CD4-positive, alpha-beta T cell (primary cell): ENCODE measurements around the gene ZNF185. TPM values are rescaled to one million over a fixed set of nuclear protein-coding genes. Genes with fewer than 3 reads are reported as not detected.

Source experiments
- ATAC-seq: fragments of 200-7000 bp; cut with Tn5 transposase; one replicate; pipeline ENCODE4 v1.10.0; 2022; ENCODE audit warnings: mild to moderate bottlenecking; ENCODE audit not compliant: poor library complexity
- CTCF ChIA-PET: fragments of 350-600 bp; sonication (Branson Sonifier 250); formaldehyde crosslinking; loops from one replicate; lab custom pipeline; 2021; ENCODE audit warnings: antibody characterized with exemption, inconsistent platforms; lab: Charles Lee
- POLR2A ChIA-PET: fragments of 350-600 bp; sonication (Branson Sonifier 250); formaldehyde crosslinking; loops from one replicate; lab custom pipeline; 2021; ENCODE audit warnings: antibody characterized with exemption, inconsistent platforms; lab: Charles Lee
- DNase-seq, 14 experiments: peaks; one replicate each; pipeline ENCODE4 v3.0.0-alpha.2; 2013 to 2020; ENCODE audit warnings: mixed read lengths in 2 of 14
- H3K27ac ChIP-seq, 2 donors: one replicate each; pipeline versions ENCODE4 v1.5.1 to v1.7.0; 2013; ENCODE audit warnings: low read length in 2 of 2, low read depth in 1 of 2, mild to moderate bottlenecking in 1 of 2
- H3K27me3 ChIP-seq, 2 experiments: 1 replicate in 1 of 2; 2 replicates in 1 of 2; pipeline versions ENCODE4 v1.6.1 to v1.7.0; 2013; ENCODE audit warnings: low read length in 2 of 2, control low read depth in 1 of 2, mild to moderate bottlenecking in 1 of 2, moderate library complexity in 1 of 2; ENCODE audit not compliant: insufficient read depth in 2 of 2, control insufficient read depth in 1 of 2
- H3K36me3 ChIP-seq: one replicate; pipeline ENCODE4 v1.6.1; 2013; ENCODE audit warnings: low read length, control low read depth; ENCODE audit not compliant: insufficient read depth
- H3K4me1 ChIP-seq: one replicate; pipeline ENCODE4 v1.6.1; 2013; ENCODE audit warnings: low read length, control low read depth; ENCODE audit not compliant: insufficient read depth
- H3K4me3 ChIP-seq: one replicate; pipeline ENCODE4 v1.5.1; 2013; ENCODE audit warnings: mild to moderate bottlenecking, low read length, moderate library complexity
- H3K9me3 ChIP-seq, 2 experiments: 1 replicate in 1 of 2; 2 replicates in 1 of 2; pipeline versions ENCODE4 v1.6.1 to v1.7.0; 2013; ENCODE audit warnings: low read length in 2 of 2, mild to moderate bottlenecking in 2 of 2, control low read depth in 1 of 2, moderate library complexity in 1 of 2; ENCODE audit not compliant: control insufficient read depth in 1 of 2, insufficient read depth in 1 of 2
- H3K27ac Mint-ChIP-seq: one replicate; pipeline ENCODE4 v1.8.0; 2020; ENCODE audit warnings: mixed read lengths
- H3K27me3 Mint-ChIP-seq: one replicate; pipeline ENCODE4 v1.8.0; 2021; ENCODE audit warnings: mixed read lengths
- H3K36me3 Mint-ChIP-seq: one replicate; pipeline ENCODE4 v1.8.0; 2021; ENCODE audit warnings: low read depth, mixed read lengths
- H3K4me1 Mint-ChIP-seq: one replicate; pipeline ENCODE4 v1.8.0; 2021; ENCODE audit warnings: low read depth, mixed read lengths
- H3K4me3 Mint-ChIP-seq: one replicate; pipeline ENCODE4 v1.8.0; 2020; ENCODE audit warnings: mild to moderate bottlenecking, mixed read lengths
- H3K9me3 Mint-ChIP-seq: one replicate; pipeline ENCODE4 v1.8.0; 2020; ENCODE audit warnings: mixed read lengths
- CTCF ChIP-seq: fragments of 200-600 bp; IDR thresholded peaks from one replicate; pipeline ENCODE4 v1.8.0; 2022; ENCODE audit warnings: antibody characterized with exemption, mild to moderate bottlenecking
- intact Hi-C, 2 experiments: fragments of 100-400 bp; cut with DNase I in 1 of 2; cut with micrococcal nuclease in 1 of 2; formaldehyde crosslinking; loops; one replicate each; pipeline versions ENCODE4 v1.15.1 to v1.9.0; 2023 to 2025; cut with DNase I, micrococcal nuclease
- polyA plus RNA-seq, 2 donors: library from polyadenylated mRNA; unstranded; fragments of 120-200 nt; gene quantifications; one replicate each; pipeline ENCODE4 v1.2.1, GENCODE V29; 2013
- total RNA-seq, 174 experiments: library from RNA in 2 of 174; stranded (reverse) in 2 of 174; gene quantifications; one replicate each; pipeline ENCODE4 v1.2.3 and lab custom pipeline; 2021 to 2026

The ZNF185 gene
- total RNA-seq (1 to 10 TPM; 1.4 to 1.5 TPM), total RNA-seq (lab: John Stamatoyannopoulos, UW) (0.33 to 9.1 (median 2.1) reads per million in 172 experiments)
- 4.5 TPM for polyA plus RNA-seq (2013, experiment 1 of 2)
- 4.9 TPM for polyA plus RNA-seq (2013, experiment 2 of 2)

- peaks cover 4 to 21% of the 10 kb centered on the region in 2 experiments for H3K27me3 ChIP-seq
- ATAC-seq, result no peak
- Mint-ChIP-seq H3K36me3 (no peaks in the 10 kb centered on the region), H3K27me3 (peaks cover 26% of the 10 kb centered on the region), H3K27ac (no peak within 1 kb of the TSS), H3K9me3 (no peaks in the 10 kb centered on the region), H3K4me1 (no peaks in the 10 kb centered on the region), H3K4me3 (no peak within 1 kb of the TSS)
- TF ChIP-seq CTCF, result no peak
- no peaks in the 10 kb centered on the region for H3K36me3 ChIP-seq
- H3K27ac ChIP-seq, result no peak within 1 kb of the TSS
- no peaks in the 10 kb centered on the region for H3K9me3 ChIP-seq
- no peak for DNase-seq
- CTCF ChIA-PET, result no interaction called here
- no peaks in the 10 kb centered on the region for H3K4me1 ChIP-seq
- POLR2A ChIA-PET, result no interaction called here
- intact Hi-C loops, result no loop called here
- H3K4me3 ChIP-seq, result no peak within 1 kb of the TSS
These were observed at the start of gene ZNF185 for GRCh38 chrX:152897222-152898131. TSS of gene ZNF185 (plus strand) at chrX:152898067. CDS start at chrX:152914490, 16,423 bp downstream.

- Mint-ChIP-seq H3K9me3 (no peaks in the 10 kb centered on the region), H3K27me3 (no peaks in the 10 kb centered on the region), H3K4me3 (no peak overlapping the region), H3K36me3 (peaks cover 61% of the 10 kb centered on the region), H3K4me1 (no peaks in the 10 kb centered on the region), H3K27ac (no peak overlapping the region)
- H3K9me3 ChIP-seq, result no peaks in the 10 kb centered on the region
- no peak for DNase-seq
- peaks cover 16% of the 10 kb centered on the region for H3K36me3 ChIP-seq
- ChIA-PET POLR2A (interaction anchor here (0.9 kb wide), 1 partner anchor 182 kb away, joined by 3 read pairs; no protein-coding TSS in a partner anchor), CTCF (no interaction called here)
- no peaks in the 10 kb centered on the region for H3K4me1 ChIP-seq
- intact Hi-C loops, result no loop called here
- no peaks in the 10 kb centered on the region for H3K27me3 ChIP-seq
- H3K4me3 ChIP-seq, result no peak overlapping the region
- TF ChIP-seq CTCF, result no peak
- no peak for ATAC-seq
- H3K27ac ChIP-seq, result no peak overlapping the region
These were observed 47.4 kb upstream of the ZNF185 start for GRCh38 chrX:152850465-152850864.

- Mint-ChIP-seq H3K4me1 (no peaks in the 10 kb centered on the region), H3K36me3 (peaks cover 58% of the 10 kb centered on the region), H3K27ac (no peak overlapping the region), H3K27me3 (no peaks in the 10 kb centered on the region), H3K4me3 (no peak overlapping the region), H3K9me3 (no peaks in the 10 kb centered on the region)
- POLR2A ChIA-PET, result no interaction called here
- Histone ChIP-seq H3K4me3 (no peak overlapping the region), H3K9me3 (no peaks in the 10 kb centered on the region), H3K36me3 (peaks cover 19% of the 10 kb centered on the region), H3K27me3 (no peaks in the 10 kb centered on the region), H3K4me1 (no peaks in the 10 kb centered on the region), H3K27ac (no peak overlapping the region)
- intact Hi-C loops, result no loop called here
- DNase-seq (no peak), ATAC-seq (no peak)
- CTCF ChIA-PET, result no interaction called here
- no peak for TF ChIP-seq CTCF
These were observed 43.9 kb upstream of the ZNF185 start for GRCh38 chrX:152853986-152854385.
